Measurements from ENCODE around the gene ADAT1. TPM values are rescaled to one million over a fixed set of nuclear protein-coding genes. Genes with fewer than 3 reads are reported as not detected.

The ADAT1 gene
- total and polyA plus RNA-seq, 10 of the 15 experiments (the other 5 are each of a cell fraction or from before 2014, with no cell fraction given): 26.2 to 77.4 (median 55.8) TPM

DNA sequence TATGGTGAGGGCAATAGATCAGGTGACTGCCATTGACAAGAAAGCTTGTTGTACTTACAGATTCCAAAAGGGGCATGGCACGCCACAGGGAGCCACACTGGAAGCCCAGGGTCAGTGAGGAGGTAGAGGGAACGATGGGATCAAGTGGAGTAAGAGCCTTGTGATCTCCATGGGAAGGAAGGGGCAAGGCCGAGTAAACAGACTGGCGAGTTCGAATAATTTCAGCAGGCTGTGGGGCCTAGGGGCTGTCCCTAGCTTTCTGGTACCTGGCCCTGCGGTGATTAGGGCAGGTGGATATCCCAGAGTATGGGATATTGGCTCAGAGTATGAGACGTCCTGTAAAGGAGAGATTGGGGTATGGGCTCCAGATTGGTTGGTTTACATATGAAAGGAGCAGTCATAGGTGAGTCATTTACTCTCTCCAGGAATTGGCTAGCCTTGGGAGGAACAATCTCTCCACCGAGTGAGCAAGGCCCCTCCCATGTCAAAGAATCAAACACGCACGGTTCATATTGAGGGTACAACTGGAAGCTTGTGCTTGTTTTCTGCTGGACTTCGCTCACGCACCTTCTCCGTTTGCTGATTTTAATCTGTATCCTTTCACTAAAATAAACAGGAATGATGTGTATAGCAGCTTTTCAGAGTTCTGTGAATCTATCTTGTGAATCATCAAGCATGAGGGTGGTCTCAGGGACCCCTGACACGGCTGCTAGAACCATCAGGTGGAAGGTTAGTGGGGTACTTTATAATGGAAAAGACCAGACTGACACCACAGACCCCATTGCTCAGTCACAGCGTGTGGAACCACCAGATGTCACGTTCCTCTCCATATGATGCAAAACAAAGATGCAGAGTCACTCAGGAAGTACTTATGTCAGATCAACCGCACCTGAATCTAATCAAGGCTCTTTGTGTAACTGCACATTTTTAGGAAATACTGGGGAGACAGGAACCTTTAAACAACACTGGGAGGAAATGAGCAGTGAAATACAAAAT, 29.0 kb downstream of the ADAT1 start:
- ChIA-PET RAD21 (ENCODE audit: unreplicated experiment) (no interaction called here), POLR2A (no interaction called here), SMC1A (ENCODE audit: uncharacterized antibody, unreplicated experiment) (no interaction called here), CTCF (no interaction called here)
- peak overlapping the region; percentile 18; the same call in 1 of the 2 replicates for H3K27ac ChIP-seq (ENCODE audit: control insufficient read depth, insufficient read depth)
- intact Hi-C loops (cut with micrococcal nuclease; ENCODE audit: unreplicated experiment) (no loop called here), in situ Hi-C loops (cut with MboI) (no loop called here)
- no peak overlapping the region for H3K9ac ChIP-seq (ENCODE audit: control insufficient read depth, insufficient read depth, low read length)
- H3K79me2 ChIP-seq (ENCODE audit: control insufficient read depth, insufficient read depth, low read length): no peaks in the 10 kb centered on the region
- H4K20me1 ChIP-seq (ENCODE audit: control insufficient read depth, insufficient read depth): no peaks in the 10 kb centered on the region
- DNase-seq (ENCODE audit: low read depth, low spot score) (no peak), ATAC-seq (no peak), FAIRE-seq (no peak)
- peaks cover 0 to 11% of the 10 kb centered on the region in 2 experiments for H3K36me3 ChIP-seq (ENCODE audit: control insufficient read depth in 2 of 2, insufficient read depth in 2 of 2, low read length in 1 of 2)
- H3K9me3 ChIP-seq (replicated peaks; ENCODE audit: control insufficient read depth, insufficient read depth, low read length): no peaks in the 10 kb centered on the region
- H2AFZ ChIP-seq (ENCODE audit: control insufficient read depth, low read depth, low read length): no peak overlapping the region
- H3K4me2 ChIP-seq (ENCODE audit: control insufficient read depth, insufficient read depth): no peak overlapping the region
- no peak overlapping the region for H3K4me3 ChIP-seq
- no peaks in the 10 kb centered on the region for H3K4me1 ChIP-seq (ENCODE audit: control insufficient read depth, insufficient read depth, low read length)
- TF ChIP-seq RUNX3 (IDR thresholded peaks at IDR 0.05; ENCODE audit: low read length): peak; percentile 36; the same call in 1 of the 2 replicates
- TF ChIP-seq, protein P1, sequence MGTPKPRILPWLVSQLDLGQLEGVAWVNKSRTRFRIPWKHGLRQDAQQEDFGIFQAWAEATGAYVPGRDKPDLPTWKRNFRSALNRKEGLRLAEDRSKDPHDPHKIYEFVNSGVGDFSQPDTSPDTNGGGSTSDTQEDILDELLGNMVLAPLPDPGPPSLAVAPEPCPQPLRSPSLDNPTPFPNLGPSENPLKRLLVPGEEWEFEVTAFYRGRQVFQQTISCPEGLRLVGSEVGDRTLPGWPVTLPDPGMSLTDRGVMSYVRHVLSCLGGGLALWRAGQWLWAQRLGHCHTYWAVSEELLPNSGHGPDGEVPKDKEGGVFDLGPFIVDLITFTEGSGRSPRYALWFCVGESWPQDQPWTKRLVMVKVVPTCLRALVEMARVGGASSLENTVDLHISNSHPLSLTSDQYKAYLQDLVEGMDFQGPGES (IDR thresholded peaks at IDR 0.05): no peak
- TF ChIP-seq CREB1 (IDR thresholded peaks at IDR 0.05; ENCODE audit: low read depth): no peak
- TF ChIP-seq CHD2 (IDR thresholded peaks at IDR 0.05; ENCODE audit: borderline replicate concordance, low read depth, low read length): no peak
- TF ChIP-seq, protein P2, sequence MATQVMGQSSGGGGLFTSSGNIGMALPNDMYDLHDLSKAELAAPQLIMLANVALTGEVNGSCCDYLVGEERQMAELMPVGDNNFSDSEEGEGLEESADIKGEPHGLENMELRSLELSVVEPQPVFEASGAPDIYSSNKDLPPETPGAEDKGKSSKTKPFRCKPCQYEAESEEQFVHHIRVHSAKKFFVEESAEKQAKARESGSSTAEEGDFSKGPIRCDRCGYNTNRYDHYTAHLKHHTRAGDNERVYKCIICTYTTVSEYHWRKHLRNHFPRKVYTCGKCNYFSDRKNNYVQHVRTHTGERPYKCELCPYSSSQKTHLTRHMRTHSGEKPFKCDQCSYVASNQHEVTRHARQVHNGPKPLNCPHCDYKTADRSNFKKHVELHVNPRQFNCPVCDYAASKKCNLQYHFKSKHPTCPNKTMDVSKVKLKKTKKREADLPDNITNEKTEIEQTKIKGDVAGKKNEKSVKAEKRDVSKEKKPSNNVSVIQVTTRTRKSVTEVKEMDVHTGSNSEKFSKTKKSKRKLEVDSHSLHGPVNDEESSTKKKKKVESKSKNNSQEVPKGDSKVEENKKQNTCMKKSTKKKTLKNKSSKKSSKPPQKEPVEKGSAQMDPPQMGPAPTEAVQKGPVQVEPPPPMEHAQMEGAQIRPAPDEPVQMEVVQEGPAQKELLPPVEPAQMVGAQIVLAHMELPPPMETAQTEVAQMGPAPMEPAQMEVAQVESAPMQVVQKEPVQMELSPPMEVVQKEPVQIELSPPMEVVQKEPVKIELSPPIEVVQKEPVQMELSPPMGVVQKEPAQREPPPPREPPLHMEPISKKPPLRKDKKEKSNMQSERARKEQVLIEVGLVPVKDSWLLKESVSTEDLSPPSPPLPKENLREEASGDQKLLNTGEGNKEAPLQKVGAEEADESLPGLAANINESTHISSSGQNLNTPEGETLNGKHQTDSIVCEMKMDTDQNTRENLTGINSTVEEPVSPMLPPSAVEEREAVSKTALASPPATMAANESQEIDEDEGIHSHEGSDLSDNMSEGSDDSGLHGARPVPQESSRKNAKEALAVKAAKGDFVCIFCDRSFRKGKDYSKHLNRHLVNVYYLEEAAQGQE (IDR thresholded peaks at IDR 0.05; ENCODE audit: low read depth, low read length): no peak
- no TSS peak for BruUV-seq (replicated peaks)
- no peaks in the 10 kb centered on the region for H3K27me3 ChIP-seq (replicated peaks in 1 of 2; ENCODE audit: control insufficient read depth in 2 of 2, insufficient read depth in 2 of 2, low read length in 1 of 2)
- WGBS (ENCODE audit: insufficient coverage, insufficient replicate concordance, low lambda C conversion rate, missing lambda C conversion rate): 82% methylated on average over 17 of the region's 17 CpGs

All from GM12878 (cell line).